SIG-M5 (cell line): ENCODE results near the gene GPR162.
"Not testable (repeated sequence)": the region's sequence is repeated elsewhere in the genome, so short reads cannot be mapped to it uniquely, and the experiment has no call there.

ENCODE experiments used
- DNase-seq: peaks from one replicate; lab custom pipeline; 2025; lab: John Stamatoyannopoulos, UW

The GPR162 gene

GRCh38 chr12:6873094-6874014, 51.7 kb downstream of the GPR162 start, which contains the start of gene SPSB2:
Gene SPSB2 (minus strand): TSS chr12:6873303. CDS start chr12:6872901, 402 bp downstream.
- peak; percentile 62 for DNase-seq

GRCh38 chr12:6874015-6874368, 52.4 kb downstream of the GPR162 start:
- DNase-seq, result not testable (repeated sequence)
